HepG2 (cell line): Measurements from ENCODE around the gene MAP1B. TPM values are rescaled to one million over a fixed set of nuclear protein-coding genes. Genes with fewer than 3 reads are reported as not detected.

Experiments
- ATAC-seq: fragments of 200-7000 bp; cut with Tn5 transposase; 3 replicates; pipeline ENCODE4 v1.9.1; 2020; ENCODE audit warnings: mild to moderate bottlenecking, moderate library complexity
- BruUV-seq: library from RNA; stranded (reverse); fragments of 400-500 nt; replicated peaks from 2 replicates; lab custom pipeline; 2021; lab: Mats Ljungman, UMichigan
- CTCF ChIA-PET: fragments of 300-600 bp; formaldehyde crosslinking; extraction: SDS; loops from one replicate; lab custom pipeline; 2021; ENCODE audit warnings: low total read pairs, inconsistent platforms, low intra/inter-chr PET ratio; lab: Yijun Ruan, JAX
- POLR2A ChIA-PET: fragments of 350-600 bp; sonication (Branson Sonifier 250); formaldehyde crosslinking; loops from one replicate; lab custom pipeline; 2020; ENCODE audit warnings: antibody characterized with exemption, inconsistent platforms; lab: Yijun Ruan, JAX
- DNase-seq: peaks from one replicate; pipeline ENCODE4 v3.0.0-alpha.2; 2015; ENCODE audit warnings: low spot score
- FAIRE-seq: peaks from 3 replicates; lab custom pipeline; 2011; peaks lifted over from hg19 to GRCh38; lab: Jason Lieb, UNC
- H2AFZ ChIP-seq: one replicate; pipeline ENCODE4 v1.6.1; 2011; ENCODE audit warnings: low read length, inconsistent platforms
- H3K27ac ChIP-seq: fragments of 300-600 bp; 3 replicates; pipeline ENCODE4 v1.8.0; 2011; ENCODE audit warnings: mixed run types, mild to moderate bottlenecking, mixed read lengths, low read length, inconsistent platforms; ENCODE audit not compliant: insufficient read depth; ENCODE audit errors: extremely low read length
- H3K27me3 ChIP-seq, 2 experiments: fragments of 200-600 bp in 1 of 2; 2 replicates in 1 of 2; 3 replicates in 1 of 2; pipeline versions ENCODE4 v1.6.0 to v1.8.0; 2011; ENCODE audit warnings: low read length in 2 of 2, mild to moderate bottlenecking in 2 of 2, moderate library complexity in 2 of 2, inconsistent platforms in 1 of 2; ENCODE audit not compliant: insufficient read depth in 2 of 2, control insufficient read depth in 1 of 2
- H3K36me3 ChIP-seq, 2 experiments: fragments of 200-600 bp in 1 of 2; replicated peaks in 1 of 2; 2 replicates in 1 of 2; 3 replicates in 1 of 2; pipeline versions ENCODE4 v1.5.1 to v1.8.0; 2011; ENCODE audit warnings: low read length in 2 of 2, inconsistent platforms in 1 of 2; ENCODE audit not compliant: insufficient read depth in 2 of 2, control insufficient read depth in 1 of 2
- H3K4me1 ChIP-seq: 2 replicates; pipeline ENCODE4 v1.5.1; 2012; ENCODE audit warnings: low read length, inconsistent platforms; ENCODE audit not compliant: insufficient read depth
- H3K4me2 ChIP-seq: 2 replicates; pipeline ENCODE4 v1.6.0; 2011; ENCODE audit warnings: low read depth, low read length, inconsistent platforms
- H3K4me3 ChIP-seq, 3 experiments: fragments of 200-600 bp in 1 of 3; sonication (generic), shearing (Covaris generic) in 1 of 3; replicated peaks in 1 of 3; 2 replicates each; pipeline ENCODE4 v1.5.1; 2011 to 2016; ENCODE audit warnings: low read length in 3 of 3, inconsistent platforms in 2 of 3, low read depth in 2 of 3, mild to moderate bottlenecking in 2 of 3, control low read depth in 1 of 3, mixed read lengths in 1 of 3; ENCODE audit not compliant: insufficient read depth in 1 of 3
- H3K79me2 ChIP-seq: one replicate; pipeline ENCODE4 v1.6.1; 2011; ENCODE audit warnings: low read length, inconsistent platforms; ENCODE audit not compliant: insufficient read depth
- H3K9ac ChIP-seq: 2 replicates; pipeline ENCODE4 v1.6.0; 2011; ENCODE audit warnings: mild to moderate bottlenecking, low read depth, low read length, inconsistent platforms; ENCODE audit not compliant: insufficient read depth
- H3K9me3 ChIP-seq: 2 replicates; pipeline ENCODE4 v1.5.1; 2012; ENCODE audit warnings: mild to moderate bottlenecking, low read length
- H4K20me1 ChIP-seq: 2 replicates; pipeline ENCODE4 v1.6.0; 2011; ENCODE audit warnings: inconsistent platforms, mild to moderate bottlenecking, low read length, moderate library complexity; ENCODE audit not compliant: insufficient read depth
- AKNA ChIP-seq: sonication (generic); formaldehyde crosslinking; IDR thresholded peaks from 2 replicates; pipeline ENCODE4 v1.4.0; 2020; ENCODE audit warnings: missing genetic modification reagents, borderline replicate concordance
- ATAD3A ChIP-seq: sonication (generic); formaldehyde crosslinking; IDR thresholded peaks from 2 replicates; pipeline ENCODE4 v1.4.0; 2020; ENCODE audit warnings: missing genetic modification reagents
- GATA4 ChIP-seq: sonication (generic); IDR thresholded peaks from 2 replicates; pipeline ENCODE4 v1.6.1; 2016; ENCODE audit warnings: antibody characterized with exemption, low read depth, borderline replicate concordance
- HNRNPK ChIP-seq: fragments of 200-400 bp; formaldehyde crosslinking; IDR thresholded peaks from 2 replicates; pipeline ENCODE4 v1.6.1; 2018; ENCODE audit warnings: low read length, low read depth, moderate library complexity, mild to moderate bottlenecking; ENCODE audit not compliant: poor library complexity, severe bottlenecking
- IKZF1 ChIP-seq: fragments of 450-650 bp; IDR thresholded peaks from 2 replicates; pipeline ENCODE4 v1.7.1; 2016
- PRPF4 ChIP-seq: fragments of 200-400 bp; formaldehyde crosslinking; IDR thresholded peaks from 2 replicates; pipeline ENCODE4 v1.6.1; 2016; ENCODE audit warnings: low read length, low read depth; ENCODE audit not compliant: poor library complexity, severe bottlenecking
- RAD21 ChIP-seq: fragments of 450-650 bp; formaldehyde crosslinking; IDR thresholded peaks from 2 replicates; pipeline ENCODE4 v1.5.0; 2020; ENCODE audit warnings: mild to moderate bottlenecking
- RARA ChIP-seq: IDR thresholded peaks from 2 replicates; pipeline ENCODE4 v1.6.1; 2016; ENCODE audit warnings: missing genetic modification reagents, missing compliant biosample characterization
- TEAD3 ChIP-seq: optimal IDR thresholded peaks from 2 replicates; pipeline ENCODE3; 2016; ENCODE audit warnings: borderline replicate concordance
- ZBTB10 ChIP-seq: sonication (generic); formaldehyde crosslinking; IDR thresholded peaks from 2 replicates; pipeline ENCODE4 v1.4.0; 2020; ENCODE audit warnings: missing genetic modification reagents, borderline replicate concordance
- ZBTB25 ChIP-seq: IDR thresholded peaks from 2 replicates; pipeline ENCODE4 v1.6.1; 2018; ENCODE audit warnings: missing genetic modification reagents
- ZNF18 ChIP-seq: sonication (generic); formaldehyde crosslinking; IDR thresholded peaks from 2 replicates; pipeline ENCODE4 v1.8.0; 2022; ENCODE audit warnings: mild to moderate bottlenecking, missing genetic modification reagents; ENCODE audit not compliant: insufficient replicate concordance
- ZNF180 ChIP-seq: sonication (generic); formaldehyde crosslinking; IDR thresholded peaks from 2 replicates; pipeline ENCODE4 v1.4.0; 2020; ENCODE audit warnings: low read depth, missing genetic modification reagents, borderline replicate concordance
- WGBS: methylation state at CpG from one replicate; pipeline ENCODE4 v1.1.6; 2017; ENCODE audit warnings: low lambda C conversion rate; 5-methylcytosine and 5-hydroxymethylcytosine counted together
- in situ Hi-C: cut with HindIII; loops from 2 replicates; pipeline ENCODE4 v1.10.0; 2017; ENCODE audit warnings: low pct_unique_long_range_greater_than_20kb; ENCODE audit not compliant: extremely low pct_ligation_motif_present
- intact Hi-C: fragments of 100-400 bp; cut with micrococcal nuclease; formaldehyde crosslinking; loops from one replicate; pipeline ENCODE4 v1.10.0; 2022; ENCODE audit not compliant: unreplicated experiment
- polyA plus RNA-seq, 8 experiments: library from polyadenylated mRNA; depleted of rRNA in 3 of 8; stranded (reverse) in 7 of 8; unstranded in 1 of 8; fragments of >200 nt; fragmentation: Illumina TruSeq in 4 of 8; extraction: Trizol in 4 of 8; gene quantifications; 2 replicates each; pipeline versions ENCODE4 v1.2.1 to v1.2.3, GENCODE V29; 2011 to 2016; ENCODE audit warnings: low read depth in 4 of 8, missing spikeins in 1 of 8, mixed read lengths in 1 of 8; ENCODE audit not compliant: insufficient read depth in 1 of 8
- total RNA-seq, 5 experiments: library from RNA; depleted of rRNA; stranded (reverse); fragments of >200 nt; fragmentation: Illumina TruSeq; extraction: Trizol; gene quantifications; 2 replicates each; pipeline ENCODE4 v1.2.3, GENCODE V29; 2016; ENCODE audit warnings: low read depth in 1 of 5
- TF ChIP-seq, protein P1 (sequence below): sonication (generic); formaldehyde crosslinking; conservative IDR thresholded peaks from 2 replicates; pipeline ENCODE4 v1.4.0; 2020; ENCODE audit warnings: missing genetic modification reagents

MAP1B gene
- total and polyA plus RNA-seq, 2 of the 13 experiments (the other 11 are each of a cell fraction or from before 2014, with no cell fraction given), result 3.3 to 6.2 TPM

GRCh38 chr5:72216756-72217155 lies 109.5 kb downstream of the MAP1B start:
- in situ Hi-C loops (no loop called here), intact Hi-C loops (no loop called here)
- FAIRE-seq, result no peak
- 96% methylated on average over 3 of the region's 3 CpGs for WGBS
- Histone ChIP-seq H3K36me3 (peaks cover 6 to 38% of the 10 kb centered on the region in 2 experiments), H4K20me1 (no peaks in the 10 kb centered on the region), H3K4me1 (no peaks in the 10 kb centered on the region), H2AFZ (no peak overlapping the region), H3K4me2 (no peak overlapping the region), H3K27ac (no peak overlapping the region), H3K9me3 (no peaks in the 10 kb centered on the region), H3K79me2 (no peaks in the 10 kb centered on the region), H3K27me3 (no peaks in the 10 kb centered on the region), H3K4me3 (no peak overlapping the region), H3K9ac (no peak overlapping the region)
- POLR2A ChIA-PET, result no interaction called here
- ATAC-seq, result no peak
- no TSS peak for BruUV-seq
- DNase-seq, result no peak
- CTCF ChIA-PET, result no interaction called here
- TF ChIP-seq ZBTB10, result no peak
- no peak for TF ChIP-seq TEAD3 (CRISPR knock-in tag)
- TF ChIP-seq PRPF4, result no peak
- no peak for TF ChIP-seq AKNA (CRISPR knock-in tag)
- TF ChIP-seq ZNF18, result no peak
- TF ChIP-seq, protein P1, sequence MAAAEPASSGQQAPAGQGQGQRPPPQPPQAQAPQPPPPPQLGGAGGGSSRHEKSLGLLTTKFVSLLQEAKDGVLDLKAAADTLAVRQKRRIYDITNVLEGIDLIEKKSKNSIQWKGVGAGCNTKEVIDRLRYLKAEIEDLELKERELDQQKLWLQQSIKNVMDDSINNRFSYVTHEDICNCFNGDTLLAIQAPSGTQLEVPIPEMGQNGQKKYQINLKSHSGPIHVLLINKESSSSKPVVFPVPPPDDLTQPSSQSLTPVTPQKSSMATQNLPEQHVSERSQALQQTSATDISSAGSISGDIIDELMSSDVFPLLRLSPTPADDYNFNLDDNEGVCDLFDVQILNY (CRISPR knock-in tag), result no peak
- TF ChIP-seq GATA4, result no peak
- TF ChIP-seq ZBTB25 (CRISPR knock-in tag), result no peak
- no peak for TF ChIP-seq RARA (CRISPR knock-in tag)
- TF ChIP-seq HNRNPK, result no peak
- no peak for TF ChIP-seq ZNF180 (CRISPR knock-in tag)
- no peak for TF ChIP-seq RAD21 (CRISPR knock-in tag)
- TF ChIP-seq IKZF1, result no peak
- no peak for TF ChIP-seq ATAD3A
